ENCODE results near the gene ENTHD1. TPM values are rescaled to one million over a fixed set of nuclear protein-coding genes. Genes with fewer than 3 reads are reported as not detected.
A peak's percentile ranks its signal among the peaks of the same experiment; 100 is the strongest.

ENTHD1 gene
- total RNA-seq, 1 experiment from 2014 or later: not detected

- Mint-ChIP-seq H3K36me3 (ENCODE audit: insufficient read depth, unreplicated experiment) (no peaks in the 10 kb centered on the region), H3K27me3 (ENCODE audit: unreplicated experiment) (peaks cover 93% of the 10 kb centered on the region), H3K9me3 (ENCODE audit: low read depth, unreplicated experiment) (no peaks in the 10 kb centered on the region), H3K27ac (ENCODE audit: unreplicated experiment) (no peak overlapping the region), H3K4me1 (ENCODE audit: low read depth, unreplicated experiment) (no peaks in the 10 kb centered on the region), H3K4me3 (ENCODE audit: low read depth, unreplicated experiment) (no peak overlapping the region)
- BruUV-seq (replicated peaks): no TSS peak
- no peak for TF ChIP-seq CTCF (IDR thresholded peaks at IDR 0.05; ENCODE audit: unreplicated experiment)
- no peak for DNase-seq
- intact Hi-C loops (cut with micrococcal nuclease; ENCODE audit: unreplicated experiment): no loop called here
- CTCF ChIA-PET: interaction anchor here (0.5 kb wide), 1 partner anchor 322 kb away, joined by 3 read pairs; no protein-coding TSS in a partner anchor
These were observed 169.2 kb downstream of the ENTHD1 start for GRCh38 chr22:39724390-39724789.

- Mint-ChIP-seq H3K9me3 (ENCODE audit: low read depth, unreplicated experiment) (no peaks in the 10 kb centered on the region), H3K4me1 (ENCODE audit: low read depth, unreplicated experiment) (no peaks in the 10 kb centered on the region), H3K36me3 (ENCODE audit: insufficient read depth, unreplicated experiment) (no peaks in the 10 kb centered on the region), H3K4me3 (ENCODE audit: low read depth, unreplicated experiment) (no peak overlapping the region), H3K27ac (ENCODE audit: unreplicated experiment) (no peak overlapping the region), H3K27me3 (ENCODE audit: unreplicated experiment) (peaks cover 93% of the 10 kb centered on the region)
- no peak for TF ChIP-seq CTCF (IDR thresholded peaks at IDR 0.05; ENCODE audit: unreplicated experiment)
- CTCF ChIA-PET: interaction anchor here (0.5 kb wide), 1 partner anchor 322 kb away, joined by 3 read pairs; no protein-coding TSS in a partner anchor
- DNase-seq: peak; percentile 35
- intact Hi-C loops (cut with micrococcal nuclease; ENCODE audit: unreplicated experiment): no loop called here
- no TSS peak for BruUV-seq (replicated peaks)
These were observed 169.6 kb downstream of the ENTHD1 start for GRCh38 chr22:39723899-39724351.

DNA sequence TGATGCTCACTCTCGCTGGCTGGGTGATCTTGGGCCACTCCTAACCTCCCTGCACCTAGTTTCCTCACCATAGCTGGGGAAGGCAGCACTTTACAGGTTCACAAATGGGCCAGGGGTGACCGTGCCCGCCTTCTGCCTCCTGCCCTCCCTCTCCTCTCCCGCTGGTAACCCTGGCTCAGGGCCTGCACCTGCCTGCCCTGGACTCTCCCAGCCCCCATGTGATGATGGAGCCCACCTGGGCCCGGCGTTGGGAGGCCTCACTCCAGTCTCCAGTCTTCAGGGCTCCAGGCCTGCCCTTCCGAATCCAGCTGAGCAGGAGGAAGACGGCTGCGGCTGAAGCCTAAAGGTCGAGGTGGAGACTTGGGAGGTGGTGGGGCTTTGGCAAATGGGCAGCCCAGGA, 170.1 kb downstream of the ENTHD1 start:
- Mint-ChIP-seq H3K27me3 (ENCODE audit: unreplicated experiment) (peaks cover 93% of the 10 kb centered on the region), H3K9me3 (ENCODE audit: low read depth, unreplicated experiment) (no peaks in the 10 kb centered on the region), H3K4me1 (ENCODE audit: low read depth, unreplicated experiment) (no peaks in the 10 kb centered on the region), H3K4me3 (ENCODE audit: low read depth, unreplicated experiment) (no peak overlapping the region), H3K36me3 (ENCODE audit: insufficient read depth, unreplicated experiment) (no peaks in the 10 kb centered on the region), H3K27ac (ENCODE audit: unreplicated experiment) (no peak overlapping the region)
- BruUV-seq (replicated peaks): no TSS peak
- CTCF ChIA-PET: interaction anchor here (0.5 kb wide), 1 partner anchor 323 kb away, joined by 3 read pairs; no protein-coding TSS in a partner anchor
- DNase-seq: no peak
- no peak for TF ChIP-seq CTCF (IDR thresholded peaks at IDR 0.05; ENCODE audit: unreplicated experiment)
- intact Hi-C loops (cut with micrococcal nuclease; ENCODE audit: unreplicated experiment): no loop called here

- Mint-ChIP-seq H3K4me1 (ENCODE audit: low read depth, unreplicated experiment) (no peaks in the 10 kb centered on the region), H3K9me3 (ENCODE audit: low read depth, unreplicated experiment) (no peaks in the 10 kb centered on the region), H3K36me3 (ENCODE audit: insufficient read depth, unreplicated experiment) (no peaks in the 10 kb centered on the region), H3K4me3 (ENCODE audit: low read depth, unreplicated experiment) (no peak overlapping the region), H3K27ac (ENCODE audit: unreplicated experiment) (no peak overlapping the region), H3K27me3 (ENCODE audit: unreplicated experiment) (peaks cover 93% of the 10 kb centered on the region)
- no peak for TF ChIP-seq CTCF (IDR thresholded peaks at IDR 0.05; ENCODE audit: unreplicated experiment)
- CTCF ChIA-PET: no interaction called here
- intact Hi-C loops (cut with micrococcal nuclease; ENCODE audit: unreplicated experiment): no loop called here
- no TSS peak for BruUV-seq (replicated peaks)
- DNase-seq: no peak
These were observed 171.1 kb downstream of the ENTHD1 start for GRCh38 chr22:39722501-39722900.

All from Calu3 (cell line).